GM21576 (cell line): Measurements from ENCODE around the gene WNT9B.

ENCODE experiments used
- ATAC-seq: cut with Tn5 transposase; IDR thresholded peaks from one replicate; pipeline ENCODE4 v1.9.1; 2021; ENCODE audit warnings: mild to moderate bottlenecking, moderate library complexity; ENCODE audit not compliant: unreplicated experiment

Gene WNT9B

GRCh38 chr17:46879101-46879500 lies 27.7 kb downstream of the WNT9B start:
- ATAC-seq: no peak

GRCh38 chr17:46881015-46881414 lies 29.6 kb downstream of the WNT9B start:
- no peak for ATAC-seq

GRCh38 chr17:46882666-46883065 lies 31.3 kb downstream of the WNT9B start:
- no peak for ATAC-seq

GRCh38 chr17:46883871-46884520 lies 32.6 kb downstream of the WNT9B start:
- ATAC-seq: no peak

- ATAC-seq: no peak
These were observed 33.2 kb downstream of the WNT9B start for GRCh38 chr17:46884552-46884951.

- no peak for ATAC-seq
These were observed 34.3 kb downstream of the WNT9B start for GRCh38 chr17:46885415-46886309.

- no peak for ATAC-seq
These were observed 34.9 kb downstream of the WNT9B start for GRCh38 chr17:46886310-46886663.

- no peak for ATAC-seq
These were observed 36.3 kb downstream of the WNT9B start for GRCh38 chr17:46887717-46888116.

GRCh38 chr17:46888727-46889126 lies 37.3 kb downstream of the WNT9B start:
- ATAC-seq: no peak

- no peak for ATAC-seq
These were observed 38.1 kb downstream of the WNT9B start for GRCh38 chr17:46889519-46889918.

GRCh38 chr17:46889992-46890564 lies 38.7 kb downstream of the WNT9B start:
- ATAC-seq: no peak

- ATAC-seq: no peak
These were observed 39.3 kb downstream of the WNT9B start for GRCh38 chr17:46890638-46891037.

- ATAC-seq: no peak
These were observed 40.9 kb downstream of the WNT9B start for GRCh38 chr17:46892192-46892703.

- ATAC-seq: no peak
These were observed 42.6 kb downstream of the WNT9B start for GRCh38 chr17:46894024-46894423.

- no peak for ATAC-seq
These were observed 43.2 kb downstream of the WNT9B start for GRCh38 chr17:46894476-46895151.

GRCh38 chr17:46895171-46895570 lies 43.8 kb downstream of the WNT9B start:
- no peak for ATAC-seq

- ATAC-seq: no peak
These were observed 45.6 kb downstream of the WNT9B start for GRCh38 chr17:46896991-46897390.

- no peak for ATAC-seq
These were observed 47.0 kb downstream of the WNT9B start for GRCh38 chr17:46898364-46898763.

GRCh38 chr17:46898860-46899259 lies 47.5 kb downstream of the WNT9B start:
- ATAC-seq: no peak

GRCh38 chr17:46901291-46901690 lies 49.9 kb downstream of the WNT9B start:
- no peak for ATAC-seq
